CMK (cell line): ENCODE results near the gene NTM.
"Not testable (repeated sequence)": the region's sequence is repeated elsewhere in the genome, so short reads cannot be mapped to it uniquely, and the experiment has no call there.

Experiments
- DNase-seq: peaks from one replicate; pipeline ENCODE4 v3.0.0-alpha.2; 2010; ENCODE audit warnings: low read depth

The NTM gene

DNA sequence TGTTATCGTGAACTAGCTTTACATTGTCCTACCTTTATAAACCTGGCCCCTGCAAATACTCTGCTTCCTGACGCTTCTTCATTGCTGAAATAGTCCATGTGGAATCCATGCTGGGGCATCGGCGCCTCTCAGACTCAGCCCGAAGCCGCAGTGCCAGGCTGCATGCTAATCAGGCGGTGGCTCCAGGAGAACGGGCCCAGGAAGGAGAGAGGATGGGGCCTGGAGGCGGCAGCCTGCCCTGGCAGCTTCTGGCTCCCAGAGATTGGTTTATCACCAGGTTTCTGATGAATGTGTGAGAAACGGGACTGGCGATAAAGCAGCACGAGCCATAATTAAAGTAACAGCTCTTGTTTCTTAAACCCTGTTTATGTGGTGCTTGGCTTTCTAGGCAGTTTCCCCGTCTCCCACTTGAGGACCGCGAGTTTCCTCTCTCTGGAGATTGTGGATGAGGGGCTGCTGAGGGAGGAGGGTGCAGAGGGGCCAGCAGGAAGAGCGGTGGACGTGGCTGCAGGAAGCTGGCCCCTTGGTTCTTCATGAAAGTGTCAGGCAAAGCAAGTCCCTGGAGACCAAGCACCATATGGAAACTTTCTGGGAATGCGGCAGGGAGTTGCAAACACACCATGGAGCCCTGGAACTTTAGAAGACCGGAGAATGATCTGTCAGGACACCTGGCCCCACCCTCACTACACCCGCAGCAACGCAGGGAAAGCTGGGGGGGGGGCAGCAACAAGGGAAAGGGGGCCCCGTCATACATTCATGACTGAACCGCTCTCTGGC, 93.4 kb downstream of the NTM start:
- DNase-seq: no peak

DNA sequence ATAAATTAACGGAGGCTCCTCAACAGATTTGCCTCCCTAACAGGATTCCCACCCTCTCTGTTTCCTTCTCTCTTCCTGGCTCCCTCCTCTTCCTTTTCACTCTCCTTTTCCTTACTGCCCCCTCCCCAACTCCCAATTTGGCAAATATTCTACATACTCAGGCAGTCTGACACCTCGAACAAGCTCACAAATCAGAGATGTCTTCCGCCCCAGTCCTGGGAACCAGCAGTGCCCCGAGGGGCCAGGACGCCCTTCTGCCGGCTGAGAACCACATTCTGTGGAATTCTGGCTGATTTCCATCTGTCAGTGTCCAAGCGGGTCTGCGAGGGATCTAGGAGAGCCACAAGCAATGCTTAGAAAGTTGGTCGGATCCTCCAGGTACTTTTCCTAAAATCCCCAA, 94.0 kb downstream of the NTM start:
- DNase-seq: no peak

DNA sequence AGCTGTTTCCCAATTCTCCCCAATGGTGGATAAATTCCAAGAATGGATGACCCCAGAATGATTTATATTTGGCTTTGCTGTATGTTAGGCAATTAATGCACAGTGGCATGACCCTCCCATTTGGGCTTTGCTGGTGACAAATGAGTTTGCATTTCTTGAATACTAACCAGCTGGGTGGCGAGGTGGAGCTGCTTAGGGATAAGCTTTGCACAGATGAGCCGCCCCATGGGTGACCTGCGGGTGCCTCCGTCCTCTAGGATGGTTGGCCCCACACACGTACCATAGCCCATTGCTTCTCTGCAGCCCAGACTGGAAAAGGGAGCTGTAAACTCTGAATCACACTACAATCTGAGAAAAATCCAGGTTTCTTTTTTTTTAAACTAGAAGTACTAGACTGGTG, 94.6 kb downstream of the NTM start:
- DNase-seq: no peak

- no peak for DNase-seq
Observed at GRCh38 chr11:131465746-131466145, 95.3 kb downstream of the NTM start.

DNA sequence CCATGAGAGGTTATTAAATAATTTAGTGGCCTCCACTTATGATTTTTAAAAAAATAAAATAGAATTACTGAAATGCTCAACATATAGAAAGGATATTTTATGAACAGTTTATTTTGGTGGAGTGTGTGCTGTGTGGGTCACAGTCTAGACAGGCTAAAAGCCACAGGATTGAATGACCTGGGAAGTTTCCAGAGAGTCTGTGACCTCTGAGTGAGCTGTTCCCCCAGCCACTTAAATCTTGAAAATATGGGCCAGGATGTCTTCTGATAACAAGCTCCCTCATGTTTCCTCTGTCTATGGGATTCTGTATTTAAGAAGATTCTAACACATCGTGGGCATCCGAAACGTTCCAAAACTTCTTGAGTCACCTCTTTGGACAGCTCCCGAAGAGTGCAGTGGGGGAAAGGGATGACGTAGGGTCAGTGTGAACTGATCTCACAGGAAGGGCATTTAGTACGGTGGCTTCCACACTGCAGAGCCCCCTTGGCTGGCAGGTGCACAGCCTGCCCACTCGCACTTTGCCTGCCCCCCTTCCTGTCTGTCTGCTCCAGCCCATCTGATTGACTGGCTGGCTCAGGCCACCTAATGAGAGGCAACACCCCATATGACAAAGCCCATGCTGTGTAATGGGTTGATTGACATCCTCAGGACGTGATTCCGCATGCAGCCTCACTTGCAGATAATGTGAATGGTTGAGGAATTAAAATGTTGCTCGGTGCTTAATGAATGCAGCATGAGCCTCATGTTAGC, 97.4 kb downstream of the NTM start:
- no peak for DNase-seq

DNA sequence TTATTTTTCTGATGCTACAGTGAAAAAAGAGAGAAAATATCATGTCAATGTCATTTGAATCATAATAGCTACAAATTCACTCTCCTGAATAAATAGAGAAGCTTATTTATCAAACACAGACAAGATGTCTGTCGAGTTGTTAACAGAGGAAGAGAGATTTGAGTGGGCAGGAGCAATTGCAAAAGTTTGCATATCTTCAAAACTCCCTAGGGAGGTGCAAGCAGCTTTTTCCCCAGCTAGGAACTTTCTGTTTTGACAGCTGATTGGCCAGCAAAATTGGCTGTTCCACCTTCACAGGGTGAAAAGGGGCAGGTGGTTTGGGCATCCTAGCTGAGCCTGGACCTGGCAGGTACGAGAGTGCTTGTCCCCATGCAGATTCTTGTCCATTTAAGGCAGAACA, 98.2 kb downstream of the NTM start:
- DNase-seq: no peak

GRCh38 chr11:131470216-131470925, 100.0 kb downstream of the NTM start:
- DNase-seq: no peak

DNA sequence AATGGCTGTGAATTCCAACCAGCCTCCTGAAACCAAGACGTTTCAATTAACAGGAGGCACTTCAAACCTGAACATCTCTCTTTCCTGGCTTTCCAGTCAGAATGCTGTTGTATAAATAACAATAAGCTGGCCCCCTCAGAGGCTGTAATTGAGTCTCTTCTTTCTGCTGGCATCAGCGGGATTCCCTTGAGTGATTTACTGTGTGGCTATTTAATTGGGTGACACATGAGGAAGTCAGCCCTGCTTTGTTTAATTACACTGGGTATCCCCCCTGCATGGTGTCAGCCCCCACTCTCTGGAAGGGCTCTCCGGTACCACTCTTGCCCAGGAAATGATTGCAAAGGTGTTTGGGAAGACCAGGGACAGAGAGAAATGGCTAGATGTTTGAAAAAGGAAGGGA, 101.6 kb downstream of the NTM start:
- no peak for DNase-seq

DNA sequence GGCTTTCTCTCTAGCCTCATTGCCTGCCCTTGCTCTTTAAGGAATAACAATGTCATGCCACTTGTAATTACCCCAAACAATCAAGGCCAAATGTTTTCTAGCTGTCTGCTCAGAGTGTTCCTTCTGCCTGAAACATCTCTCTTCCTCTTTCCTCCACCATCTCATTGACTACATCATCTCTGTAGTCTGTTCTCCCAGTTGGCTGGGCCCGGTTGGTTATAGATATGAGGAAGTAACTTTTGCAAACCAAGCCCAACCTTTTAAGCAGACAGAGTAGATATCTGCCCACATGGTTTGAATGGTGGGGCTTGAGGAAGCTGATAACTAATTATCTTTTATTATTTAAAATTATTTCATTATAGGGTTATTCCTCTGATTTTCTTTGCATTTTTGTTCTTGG, 104.5 kb downstream of the NTM start:
- no peak for DNase-seq

- DNase-seq: no peak
Observed at GRCh38 chr11:131476266-131476665, 105.9 kb downstream of the NTM start.

DNA sequence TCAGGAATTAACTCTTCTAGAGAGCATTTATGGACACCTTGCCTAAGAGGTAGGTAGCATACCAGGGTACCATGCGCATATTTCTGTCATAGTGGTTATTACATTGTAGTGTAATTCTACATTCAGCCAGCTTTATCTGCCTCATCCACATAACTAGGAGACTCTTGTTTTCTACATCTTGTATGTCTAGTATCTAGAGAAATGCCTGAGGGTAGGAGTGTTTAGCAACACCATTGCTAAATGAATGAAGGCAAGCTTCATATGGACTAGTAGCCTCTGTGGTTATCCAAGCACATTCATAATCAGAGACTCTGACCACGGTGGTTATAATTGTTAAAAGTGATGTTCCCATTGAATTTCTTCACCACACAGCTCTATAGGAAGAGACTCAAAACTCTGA, 107.9 kb downstream of the NTM start:
- no peak for DNase-seq

- DNase-seq: no peak
Observed at GRCh38 chr11:131481303-131481702, 110.9 kb downstream of the NTM start.

- DNase-seq: no peak
Observed at GRCh38 chr11:131481971-131482370, 111.6 kb downstream of the NTM start.

- no peak for DNase-seq
Observed at GRCh38 chr11:131483453-131483852, 113.0 kb downstream of the NTM start.

GRCh38 chr11:131483877-131484276, 113.5 kb downstream of the NTM start:
- no peak for DNase-seq

DNA sequence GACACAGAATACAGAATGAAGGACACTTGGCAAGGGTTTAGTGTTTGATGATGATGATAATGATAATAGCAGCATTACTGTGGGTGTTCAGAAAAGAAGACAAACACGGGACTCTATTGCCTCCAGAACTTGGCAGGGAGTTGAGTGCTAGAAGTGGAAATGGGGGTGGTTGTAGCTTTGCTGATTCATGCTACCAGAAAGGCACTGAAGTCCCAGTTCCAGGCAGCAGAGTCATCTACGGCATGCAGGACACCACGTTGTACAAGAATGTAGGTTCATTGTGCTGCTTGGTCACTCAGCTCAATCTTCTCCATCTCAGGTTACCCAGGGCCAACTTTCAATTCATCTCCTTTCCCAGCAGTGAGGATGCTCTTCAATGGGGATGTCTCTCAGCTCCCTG, 115.7 kb downstream of the NTM start:
- DNase-seq: no peak

DNA sequence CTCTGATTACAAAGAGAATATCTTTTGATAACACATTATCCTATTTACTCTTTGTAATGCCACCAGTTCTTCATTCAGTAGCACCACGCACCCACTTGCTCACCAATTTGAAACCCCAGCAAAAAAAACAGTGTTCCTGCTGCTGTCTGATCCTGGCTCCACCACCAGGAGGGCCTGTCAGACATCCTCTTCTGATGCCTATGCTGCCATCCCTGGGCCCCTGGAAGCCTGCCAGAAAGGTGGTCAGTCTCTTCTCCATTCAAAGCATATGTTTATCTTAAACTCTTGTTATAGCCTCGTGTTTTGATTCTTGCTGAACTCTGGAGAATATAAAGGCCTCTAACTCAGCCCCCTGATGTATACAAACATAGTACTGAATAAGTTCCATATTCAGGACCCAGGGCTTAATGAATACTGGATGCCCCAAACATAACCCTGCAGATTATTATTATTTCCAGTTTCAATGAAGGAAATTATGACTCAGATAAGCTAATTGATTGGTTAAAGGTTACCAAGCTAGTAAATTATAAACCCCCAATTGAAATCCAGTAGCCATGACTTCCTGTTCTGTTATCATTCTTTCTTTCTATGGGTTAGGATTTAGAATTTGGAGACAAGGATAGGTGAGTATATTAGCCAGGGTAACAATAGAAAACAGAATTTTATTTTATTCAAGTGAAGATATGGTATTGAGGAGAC, 116.7 kb downstream of the NTM start:
- peak; percentile 9 for DNase-seq

DNA sequence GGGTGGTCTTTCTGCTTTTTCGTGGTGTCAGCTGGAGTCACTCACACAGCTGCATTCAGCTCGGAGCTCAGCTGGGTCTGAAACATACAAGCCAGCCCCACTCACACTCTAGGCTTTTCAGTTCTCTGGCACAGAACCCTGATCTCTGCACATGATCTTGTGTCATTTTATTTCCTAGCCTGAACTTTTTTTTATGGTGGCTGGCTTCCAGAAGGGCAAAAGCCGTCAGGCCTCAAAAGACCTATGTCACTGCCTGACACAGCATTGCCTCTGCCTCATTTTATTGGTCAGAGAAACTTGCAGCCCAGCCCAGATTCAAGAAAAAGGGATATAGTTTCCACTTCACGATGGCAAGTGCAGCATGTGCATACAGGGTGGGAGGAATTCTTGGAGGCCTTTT, 117.8 kb downstream of the NTM start:
- DNase-seq: no peak

DNA sequence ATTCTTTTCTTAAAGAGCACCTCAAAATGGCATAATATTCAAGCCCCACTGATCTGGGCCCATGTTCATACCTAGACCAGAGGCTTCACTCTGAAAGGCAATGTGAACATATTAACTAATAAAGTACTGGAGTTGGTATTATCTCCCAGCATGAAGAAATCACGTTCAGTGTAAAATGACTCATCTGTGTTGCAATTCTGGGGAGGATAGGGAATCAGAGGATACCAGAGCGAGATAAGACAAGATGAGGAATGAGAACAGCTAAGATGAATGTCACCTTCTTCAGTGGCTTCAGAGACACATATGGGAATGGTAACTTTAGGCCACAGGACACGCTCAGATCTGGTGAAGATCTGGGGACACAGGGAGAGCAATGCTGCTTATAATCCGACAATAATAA, 121.1 kb downstream of the NTM start:
- DNase-seq: no peak

DNA sequence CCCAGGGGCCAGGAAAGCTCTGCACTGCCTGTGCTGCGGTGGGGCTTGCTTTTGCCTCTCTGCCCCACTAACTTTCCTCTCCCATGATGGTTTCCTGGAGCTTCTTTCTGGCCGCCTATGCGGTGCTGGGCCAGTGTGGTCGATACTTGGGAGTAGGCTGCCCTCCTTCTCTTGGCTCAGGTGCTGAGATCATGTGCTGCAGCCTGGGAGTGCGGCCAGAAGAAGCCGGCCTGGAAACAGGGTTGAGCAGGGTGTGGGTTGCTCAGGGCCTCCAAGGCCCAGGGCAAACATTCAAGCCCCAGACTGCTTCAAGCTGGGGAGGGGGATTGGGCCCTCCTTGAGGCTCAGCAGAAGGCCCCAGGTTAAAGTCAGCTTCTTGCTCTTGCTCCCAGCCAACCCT, 125.0 kb downstream of the NTM start:
- no peak for DNase-seq

- DNase-seq: not testable (repeated sequence)
Observed at GRCh38 chr11:131497686-131498085, 127.3 kb downstream of the NTM start.

- DNase-seq: no peak
Observed at GRCh38 chr11:131498631-131499160, 128.3 kb downstream of the NTM start.
